SK-N-SH (cell line): ENCODE data around the gene FANCE. TPM values are rescaled to one million over a fixed set of nuclear protein-coding genes. Genes with fewer than 3 reads are reported as not detected.

Source experiments
- CTCF ChIA-PET: fragments of 300-600, 350-600 bp; formaldehyde crosslinking; extraction: SDS; loops from one replicate; lab custom pipeline; 2021; lab: Yijun Ruan, JAX
- POLR2A ChIA-PET: fragments of 350-600 bp; sonication (Branson Sonifier 250); formaldehyde crosslinking; extraction: SDS; loops from one replicate; lab custom pipeline; 2020; ENCODE audit warnings: antibody characterized with exemption, inconsistent platforms; lab: Yijun Ruan, JAX
- DNase-seq: peaks from one replicate; pipeline ENCODE4 v3.0.0; 2012
- H2AFZ ChIP-seq: fragments of 200-600 bp; sonication (generic); 2 replicates; pipeline ENCODE4 v1.8.1; 2016; ENCODE audit warnings: antibody characterized with exemption, mild to moderate bottlenecking, low read depth
- H3F3A ChIP-seq: fragments of 200-600 bp; sonication (generic); replicated peaks from 2 replicates; pipeline ENCODE3; 2016; ENCODE audit warnings: antibody characterized with exemption, mild to moderate bottlenecking; ENCODE audit not compliant: insufficient read depth
- H3K27ac ChIP-seq, 2 experiments: fragments of 200-500 bp in 1 of 2; fragments of 200-600 bp in 1 of 2; sonication (Bioruptor generic) in 1 of 2; sonication (generic), shearing (Covaris generic) in 1 of 2; 2 replicates each; pipeline versions ENCODE4 v1.5.1 to v1.6.1; 2014 to 2016; ENCODE audit warnings: low read depth in 2 of 2, inconsistent platforms in 1 of 2, low read length in 1 of 2, mild to moderate bottlenecking in 1 of 2, mixed read lengths in 1 of 2
- H3K27me3 ChIP-seq: fragments of 200-600 bp; sonication (generic), shearing (Covaris generic); 2 replicates; pipeline ENCODE4 v1.6.1; 2016; ENCODE audit warnings: mixed run types; ENCODE audit not compliant: insufficient read depth
- H3K36me3 ChIP-seq, 2 experiments: fragments of 200-500 bp in 1 of 2; fragments of 200-600 bp in 1 of 2; sonication (Bioruptor generic) in 1 of 2; sonication (generic) in 1 of 2; replicated peaks in 1 of 2; 2 replicates each; pipeline versions ENCODE3 to v1.5.1; 2014 to 2016; ENCODE audit warnings: low read length in 1 of 2, mild to moderate bottlenecking in 1 of 2; ENCODE audit not compliant: insufficient read depth in 2 of 2, control insufficient read depth in 1 of 2
- H3K4me1 ChIP-seq, 2 experiments: fragments of 200-500 bp in 1 of 2; fragments of 200-600 bp in 1 of 2; sonication (Bioruptor generic) in 1 of 2; sonication (generic), shearing (Covaris generic) in 1 of 2; 2 replicates each; pipeline versions ENCODE4 v1.5.1 to v1.6.1; 2014 to 2016; ENCODE audit warnings: low read depth in 1 of 2, low read length in 1 of 2, mixed run types in 1 of 2; ENCODE audit not compliant: insufficient read depth in 2 of 2, control insufficient read depth in 1 of 2
- H3K4me2 ChIP-seq: fragments of 200-600 bp; sonication (generic), shearing (Covaris generic); 2 replicates; pipeline ENCODE4 v1.6.1; 2017; ENCODE audit warnings: mixed run types
- H3K4me3 ChIP-seq, 2 experiments: fragments of 200-500 bp in 1 of 2; fragments of 200-600 bp in 1 of 2; sonication (Bioruptor generic) in 1 of 2; sonication (generic), shearing (Covaris generic) in 1 of 2; 2 replicates each; pipeline versions ENCODE4 v1.5.1 to v1.8.1; 2014 to 2016; ENCODE audit warnings: low read depth in 2 of 2, inconsistent platforms in 1 of 2, low read length in 1 of 2, mild to moderate bottlenecking in 1 of 2, mixed read lengths in 1 of 2, moderate library complexity in 1 of 2
- H3K79me2 ChIP-seq: fragments of 200-600 bp; sonication (generic); 2 replicates; pipeline ENCODE4 v1.8.1; 2017; ENCODE audit warnings: mild to moderate bottlenecking; ENCODE audit not compliant: insufficient read depth
- H3K9ac ChIP-seq: fragments of 200-600 bp; sonication (generic); 2 replicates; pipeline ENCODE4 v1.6.1; 2017; ENCODE audit warnings: mixed run types
- H3K9me2 ChIP-seq: fragments of 200-600 bp; sonication (generic); 2 replicates; pipeline ENCODE4 v1.6.1; 2017; ENCODE audit warnings: mixed run types
- H3K9me3 ChIP-seq: fragments of 200-600 bp; sonication (generic); 2 replicates; pipeline ENCODE4 v1.6.1; 2017; ENCODE audit warnings: mixed run types, mild to moderate bottlenecking, moderate library complexity
- H4K20me1 ChIP-seq: fragments of 200-600 bp; sonication (generic); 2 replicates; pipeline ENCODE4 v1.6.1; 2017; ENCODE audit warnings: mild to moderate bottlenecking, mixed run types; ENCODE audit not compliant: insufficient read depth
- ELF1 ChIP-seq: IDR thresholded peaks from 2 replicates; pipeline ENCODE4 v1.4.0; 2012
- EP300 ChIP-seq, 2 experiments: IDR thresholded peaks; 2 replicates each; pipeline versions ENCODE4 v1.4.0 to v1.6.1; 2012; ENCODE audit warnings: borderline replicate concordance in 1 of 2, low read depth in 1 of 2, low read length in 1 of 2
- EZH2phosphoT487 ChIP-seq: fragments of 200-600 bp; sonication (generic); IDR thresholded peaks from 2 replicates; pipeline ENCODE4 v1.6.1; 2017; ENCODE audit warnings: low read depth, mixed run types, mild to moderate bottlenecking, antibody characterized with exemption, moderate library complexity, borderline replicate concordance
- FOSL2 ChIP-seq: IDR thresholded peaks from 2 replicates; pipeline ENCODE4 v1.4.0; 2012; ENCODE audit warnings: low read depth, mild to moderate bottlenecking, moderate library complexity, borderline replicate concordance
- FOXJ3 ChIP-seq: sonication (generic); formaldehyde crosslinking; IDR thresholded peaks from 2 replicates; pipeline ENCODE4 v1.5.1; 2020; ENCODE audit warnings: mild to moderate bottlenecking, missing genetic modification reagents
- FOXM1 ChIP-seq: IDR thresholded peaks from 2 replicates; pipeline ENCODE4 v1.4.0; 2012; ENCODE audit warnings: low read depth, mild to moderate bottlenecking
- GABPA ChIP-seq: IDR thresholded peaks from 2 replicates; pipeline ENCODE4 v1.4.0; 2012; ENCODE audit warnings: low read depth, mild to moderate bottlenecking
- GATA2 ChIP-seq: sonication (generic); formaldehyde crosslinking; IDR thresholded peaks from 2 replicates; pipeline ENCODE4 v1.5.0; 2020; ENCODE audit warnings: mild to moderate bottlenecking, missing genetic modification reagents
- IRF3 ChIP-seq: fragments of 150-350 bp; IDR thresholded peaks from 2 replicates; pipeline ENCODE4 v1.6.1; 2016; ENCODE audit warnings: mild to moderate bottlenecking, low read depth, low read length
- MAX ChIP-seq: IDR thresholded peaks from 2 replicates; pipeline ENCODE4 v1.4.0; 2012; ENCODE audit warnings: low read depth
- MEF2A ChIP-seq: IDR thresholded peaks from 2 replicates; pipeline ENCODE4 v1.4.0; 2012; ENCODE audit warnings: low read depth, borderline replicate concordance
- MXI1 ChIP-seq: IDR thresholded peaks from 2 replicates; pipeline ENCODE4 v1.6.1; 2012; ENCODE audit warnings: mild to moderate bottlenecking, low read depth, low read length, improper control_type of control experiment
- NFIC ChIP-seq: IDR thresholded peaks from 2 replicates; pipeline ENCODE4 v1.4.0; 2012; ENCODE audit warnings: borderline replicate concordance
- RAD21 ChIP-seq: IDR thresholded peaks from 2 replicates; pipeline ENCODE4 v1.6.1; 2012; ENCODE audit warnings: mild to moderate bottlenecking, low read length
- RCOR1 ChIP-seq: fragments of 150-350 bp; IDR thresholded peaks from 2 replicates; pipeline ENCODE4 v1.6.1; 2017; ENCODE audit warnings: antibody characterized with exemption, low read length
- RXRA ChIP-seq: IDR thresholded peaks from 2 replicates; pipeline ENCODE4 v1.4.0; 2012; ENCODE audit warnings: low read depth, mild to moderate bottlenecking, borderline replicate concordance
- SIN3A ChIP-seq: IDR thresholded peaks from 2 replicates; pipeline ENCODE4 v1.6.1; 2012; ENCODE audit warnings: low read depth, mild to moderate bottlenecking, low read length, moderate library complexity, borderline replicate concordance
- TAF1 ChIP-seq: IDR thresholded peaks from 2 replicates; pipeline ENCODE4 v1.6.1; 2012; ENCODE audit warnings: low read depth, mild to moderate bottlenecking, low read length, moderate library complexity, borderline replicate concordance
- TCF12 ChIP-seq: IDR thresholded peaks from 2 replicates; pipeline ENCODE4 v1.4.0; 2012
- TEAD4 ChIP-seq: IDR thresholded peaks from 2 replicates; pipeline ENCODE4 v1.4.0; 2012; ENCODE audit warnings: mild to moderate bottlenecking, borderline replicate concordance; ENCODE audit not compliant: insufficient read depth
- WGBS: methylation state at CpG from one replicate; pipeline ENCODE4 v1.1.6; 2017; ENCODE audit warnings: low lambda C conversion rate; 5-methylcytosine and 5-hydroxymethylcytosine counted together
- polyA plus RNA-seq, 3 experiments: library from polyadenylated mRNA; depleted of rRNA; stranded (reverse); fragments of >200 nt; gene quantifications; 2 replicates each; pipeline ENCODE4 v1.2.3, GENCODE V29; 2012
- TF ChIP-seq, protein P1 (sequence below): IDR thresholded peaks from 2 replicates; pipeline ENCODE4; 2012
- TF ChIP-seq, protein P2 (sequence below): IDR thresholded peaks from 2 replicates; pipeline ENCODE4 v1.4.0; 2012; ENCODE audit warnings: low read depth, borderline replicate concordance
- TF ChIP-seq, protein P3 (sequence below): IDR thresholded peaks from 2 replicates; pipeline ENCODE4 v1.6.1; 2012; ENCODE audit warnings: mild to moderate bottlenecking, low read depth, low read length, moderate library complexity

The FANCE gene
- polyA plus RNA-seq, 1 of the 3 experiments (the other 2 are of a cell fraction), result 5.8 TPM

- TF ChIP-seq, protein P1, sequence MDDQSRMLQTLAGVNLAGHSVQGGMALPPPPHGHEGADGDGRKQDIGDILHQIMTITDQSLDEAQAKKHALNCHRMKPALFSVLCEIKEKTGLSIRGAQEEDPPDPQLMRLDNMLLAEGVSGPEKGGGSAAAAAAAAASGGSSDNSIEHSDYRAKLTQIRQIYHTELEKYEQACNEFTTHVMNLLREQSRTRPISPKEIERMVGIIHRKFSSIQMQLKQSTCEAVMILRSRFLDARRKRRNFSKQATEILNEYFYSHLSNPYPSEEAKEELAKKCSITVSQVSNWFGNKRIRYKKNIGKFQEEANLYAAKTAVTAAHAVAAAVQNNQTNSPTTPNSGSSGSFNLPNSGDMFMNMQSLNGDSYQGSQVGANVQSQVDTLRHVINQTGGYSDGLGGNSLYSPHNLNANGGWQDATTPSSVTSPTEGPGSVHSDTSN, result no peak
- TF ChIP-seq MAX (no peak), ELF1 (no peak), TCF12 (no peak), TAF1 (no peak), NFIC (no peak)
Measured at GRCh38 chr6:35448191-35448590, 3.9 kb upstream of the FANCE start (continued).

- peak; percentile 85 for DNase-seq
- peaks cover 0 to 17% of the 10 kb centered on the region in 2 experiments; a peak in 2 of 4 replicates for H3K4me1 ChIP-seq
- H3K4me3 ChIP-seq, result no peak overlapping the region
- H3K9me3 ChIP-seq, result no peaks in the 10 kb centered on the region
- no peaks in the 10 kb centered on the region for H4K20me1 ChIP-seq
- POLR2A ChIA-PET, result interaction anchor here (1.0 to 1.8 kb wide), 2 partner anchors 105 to 107 kb away, joined by 4 to 14 read pairs; partner anchors contain the start of gene PPARD
- CTCF ChIA-PET, result interaction anchor here (0.6 to 9.0 kb wide), 42 partner anchors 12 to 303 kb away, joined by 3 to 186 read pairs (median 6); partner anchors contain the start of genes ARMC12, DEF6, PPARD and RPL10A
- H3F3A ChIP-seq, result no peaks in the 10 kb centered on the region
- H3K27me3 ChIP-seq, result no peaks in the 10 kb centered on the region
- no peak overlapping the region for H3K4me2 ChIP-seq
- WGBS, result 29% methylated on average over 12 of the region's 14 CpGs
- H3K9ac ChIP-seq, result no peak overlapping the region
- no peaks in the 10 kb centered on the region for H3K9me2 ChIP-seq
- H3K27ac ChIP-seq, result no peak overlapping the region
- no peaks in the 10 kb centered on the region for H3K36me3 ChIP-seq
- no peak overlapping the region for H2AFZ ChIP-seq
- no peaks in the 10 kb centered on the region for H3K79me2 ChIP-seq
- peak; percentile 95 for TF ChIP-seq RAD21
- no peak for TF ChIP-seq RXRA
- TF ChIP-seq FOSL2, result no peak
- no peak for TF ChIP-seq MXI1
- no peak for TF ChIP-seq EZH2phosphoT487
- TF ChIP-seq, protein P2, sequence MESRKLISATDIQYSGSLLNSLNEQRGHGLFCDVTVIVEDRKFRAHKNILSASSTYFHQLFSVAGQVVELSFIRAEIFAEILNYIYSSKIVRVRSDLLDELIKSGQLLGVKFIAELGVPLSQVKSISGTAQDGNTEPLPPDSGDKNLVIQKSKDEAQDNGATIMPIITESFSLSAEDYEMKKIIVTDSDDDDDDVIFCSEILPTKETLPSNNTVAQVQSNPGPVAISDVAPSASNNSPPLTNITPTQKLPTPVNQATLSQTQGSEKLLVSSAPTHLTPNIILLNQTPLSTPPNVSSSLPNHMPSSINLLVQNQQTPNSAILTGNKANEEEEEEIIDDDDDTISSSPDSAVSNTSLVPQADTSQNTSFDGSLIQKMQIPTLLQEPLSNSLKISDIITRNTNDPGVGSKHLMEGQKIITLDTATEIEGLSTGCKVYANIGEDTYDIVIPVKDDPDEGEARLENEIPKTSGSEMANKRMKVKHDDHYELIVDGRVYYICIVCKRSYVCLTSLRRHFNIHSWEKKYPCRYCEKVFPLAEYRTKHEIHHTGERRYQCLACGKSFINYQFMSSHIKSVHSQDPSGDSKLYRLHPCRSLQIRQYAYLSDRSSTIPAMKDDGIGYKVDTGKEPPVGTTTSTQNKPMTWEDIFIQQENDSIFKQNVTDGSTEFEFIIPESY, result no peak
- no peak for TF ChIP-seq GATA2 (CRISPR knock-in tag)
- no peak for TF ChIP-seq SIN3A
- TF ChIP-seq RCOR1, result 0 out of 2 replicates have a peak, but pooled peaks have one; percentile 14
- TF ChIP-seq FOXJ3 (CRISPR knock-in tag), result no peak
- no peak for TF ChIP-seq TEAD4
- TF ChIP-seq, protein P1, result no peak
- no peak for TF ChIP-seq FOXM1
- no peak for TF ChIP-seq EP300 (IDR thresholded peaks at IDR 0.05; ENCODE audit: borderline replicate concordance in 1 of 2, low read depth in 1 of 2, low read length in 1 of 2)
- no peak for TF ChIP-seq GABPA
- TF ChIP-seq IRF3, result no peak
- TF ChIP-seq MEF2A, result no peak
- TF ChIP-seq, protein P3, sequence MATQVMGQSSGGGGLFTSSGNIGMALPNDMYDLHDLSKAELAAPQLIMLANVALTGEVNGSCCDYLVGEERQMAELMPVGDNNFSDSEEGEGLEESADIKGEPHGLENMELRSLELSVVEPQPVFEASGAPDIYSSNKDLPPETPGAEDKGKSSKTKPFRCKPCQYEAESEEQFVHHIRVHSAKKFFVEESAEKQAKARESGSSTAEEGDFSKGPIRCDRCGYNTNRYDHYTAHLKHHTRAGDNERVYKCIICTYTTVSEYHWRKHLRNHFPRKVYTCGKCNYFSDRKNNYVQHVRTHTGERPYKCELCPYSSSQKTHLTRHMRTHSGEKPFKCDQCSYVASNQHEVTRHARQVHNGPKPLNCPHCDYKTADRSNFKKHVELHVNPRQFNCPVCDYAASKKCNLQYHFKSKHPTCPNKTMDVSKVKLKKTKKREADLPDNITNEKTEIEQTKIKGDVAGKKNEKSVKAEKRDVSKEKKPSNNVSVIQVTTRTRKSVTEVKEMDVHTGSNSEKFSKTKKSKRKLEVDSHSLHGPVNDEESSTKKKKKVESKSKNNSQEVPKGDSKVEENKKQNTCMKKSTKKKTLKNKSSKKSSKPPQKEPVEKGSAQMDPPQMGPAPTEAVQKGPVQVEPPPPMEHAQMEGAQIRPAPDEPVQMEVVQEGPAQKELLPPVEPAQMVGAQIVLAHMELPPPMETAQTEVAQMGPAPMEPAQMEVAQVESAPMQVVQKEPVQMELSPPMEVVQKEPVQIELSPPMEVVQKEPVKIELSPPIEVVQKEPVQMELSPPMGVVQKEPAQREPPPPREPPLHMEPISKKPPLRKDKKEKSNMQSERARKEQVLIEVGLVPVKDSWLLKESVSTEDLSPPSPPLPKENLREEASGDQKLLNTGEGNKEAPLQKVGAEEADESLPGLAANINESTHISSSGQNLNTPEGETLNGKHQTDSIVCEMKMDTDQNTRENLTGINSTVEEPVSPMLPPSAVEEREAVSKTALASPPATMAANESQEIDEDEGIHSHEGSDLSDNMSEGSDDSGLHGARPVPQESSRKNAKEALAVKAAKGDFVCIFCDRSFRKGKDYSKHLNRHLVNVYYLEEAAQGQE, result no peak
Measured at GRCh38 chr6:35449287-35449881, 2.8 kb upstream of the FANCE start.
